Transverse colon (tissue), 4 donors: ENCODE data around the gene OR2K2. TPM values are rescaled to one million over a fixed set of nuclear protein-coding genes. Genes with fewer than 3 reads are reported as not detected.
A peak's percentile ranks its signal among the peaks of the same experiment; 100 is the strongest.

Source experiments
- DNase-seq: peaks from one replicate; pipeline ENCODE4 v3.0.0-alpha.2; 2019
- H3K27ac ChIP-seq, 4 donors: fragments of 200-600 bp; sonication (generic); 2 replicates each; pipeline ENCODE4 v1.5.1; 2016 to 2018; ENCODE audit warnings: inconsistent platforms in 4 of 4
- H3K27me3 ChIP-seq: fragments of 200-600 bp; sonication (generic); 2 replicates; pipeline ENCODE4 v1.5.1; 2017; ENCODE audit warnings: inconsistent platforms
- H3K36me3 ChIP-seq, 4 donors: fragments of 200-600 bp; sonication (generic); 2 replicates each; pipeline ENCODE4 v1.5.1; 2017 to 2019; ENCODE audit warnings: inconsistent platforms in 4 of 4
- H3K4me1 ChIP-seq, 4 donors: fragments of 200-600 bp; sonication (generic); 2 replicates each; pipeline ENCODE4 v1.5.1; 2017 to 2020; ENCODE audit warnings: inconsistent platforms in 4 of 4
- H3K4me3 ChIP-seq, 4 donors: fragments of 200-600 bp; sonication (generic); 1 replicate in 1 of 4; 2 replicates in 3 of 4; pipeline versions ENCODE4 v1.5.1 to v1.6.1; 2017 to 2019; ENCODE audit warnings: inconsistent platforms in 4 of 4
- H3K9me3 ChIP-seq, 2 donors: fragments of 200-600 bp; sonication (generic); 2 replicates each; pipeline ENCODE4 v1.5.1; 2017 to 2019; ENCODE audit warnings: inconsistent platforms in 2 of 2
- CTCF ChIP-seq, 5 experiments: fragments of 200-600 bp in 3 of 5; fragments of 450-650 bp in 2 of 5; sonication (generic) in 3 of 5; IDR thresholded peaks; 1 replicate in 2 of 5; 2 replicates in 3 of 5; pipeline ENCODE4 v1.5.1; 2016 to 2017; ENCODE audit warnings: antibody characterized with exemption in 5 of 5, inconsistent platforms in 3 of 5, mild to moderate bottlenecking in 2 of 5, moderate library complexity in 1 of 5
- EP300 ChIP-seq: sonication (generic); formaldehyde crosslinking; IDR thresholded peaks from one replicate; pipeline ENCODE4 v1.6.1; 2017; ENCODE audit warnings: antibody characterized with exemption, low read depth
- POLR2A ChIP-seq: fragments of 450-650 bp; IDR thresholded peaks from one replicate; pipeline ENCODE4 v1.6.1; 2016; ENCODE audit warnings: antibody characterized with exemption, mild to moderate bottlenecking, moderate library complexity
- POLR2AphosphoS5 ChIP-seq, 3 donors: sonication (generic); formaldehyde crosslinking; IDR thresholded peaks; one replicate each; pipeline ENCODE4 v1.6.1; 2016; ENCODE audit warnings: antibody characterized with exemption in 3 of 3
- WGBS, 2 donors: methylation state at CpG; one replicate each; pipeline ENCODE4 v1.1.5; 2018; ENCODE audit warnings: low coverage in 1 of 2; 5-methylcytosine and 5-hydroxymethylcytosine counted together
- in situ Hi-C, 4 donors: fragments of 200-750 bp; cut with MboI; loops; one replicate each; pipeline versions ENCODE4 v1.15.0 to v1.15.1; 2017; ENCODE audit warnings: low sequenced_read_pairs in 3 of 4, low pct_ligation_motif_present in 1 of 4, low pct_unique_long_range_greater_than_20kb in 1 of 4
- intact Hi-C: fragments of 100-400 bp; cut with DNase I; formaldehyde crosslinking; loops from one replicate; pipeline ENCODE4 v1.15.1; 2023; ENCODE audit warnings: low total_unique reads
- total RNA-seq, 4 donors: library from RNA; depleted of rRNA; stranded (reverse); fragments of >200 nt; gene quantifications; one replicate each; pipeline ENCODE4 v1.1.0, GENCODE V29; 2016

Gene OR2K2
- total RNA-seq, 4 donors from 2014 or later = not detected

- in situ Hi-C loops (loop anchor here in 1 of 4 donors (10.0 kb wide), 1 partner anchor 58 kb away; no protein-coding TSS in a partner anchor), intact Hi-C loops (no loop called here)
- TF ChIP-seq EP300 (no peak), POLR2AphosphoS5 (IDR thresholded peaks at IDR 0.05) (no peak)
- Histone ChIP-seq H3K4me3 (no peak overlapping the region), H3K27me3 (no peaks in the 10 kb centered on the region), H3K9me3 (no peaks in the 10 kb centered on the region), H3K27ac (no peak overlapping the region), H3K36me3 (peaks cover 0 to 92% (median 44%) of the 10 kb centered on the region in 4 donors), H3K4me1 (no peaks in the 10 kb centered on the region)
- 98 to 100% methylated on average over 1 of the region's 1 CpG for WGBS, 2 donors
- DNase-seq = no peak
These were observed 37.0 kb upstream of the OR2K2 start for GRCh38 chr9:111366978-111367377.

- no peaks in the 10 kb centered on the region for H3K27me3 ChIP-seq
- peaks cover 0 to 57% (median 23%) of the 10 kb centered on the region in 4 donors for H3K36me3 ChIP-seq
- DNase-seq = no peak
- 94% methylated on average over 5 of the region's 5 CpGs for WGBS, 2 donors
- H3K27ac ChIP-seq = no peak overlapping the region
- H3K4me3 ChIP-seq = no peak overlapping the region
- TF ChIP-seq CTCF (IDR thresholded peaks at IDR 0.05) = no peak
- no peak for TF ChIP-seq POLR2AphosphoS5 (IDR thresholded peaks at IDR 0.05)
- TF ChIP-seq POLR2A = no peak
- TF ChIP-seq EP300 = no peak
- intact Hi-C loops = no loop called here
- H3K9me3 ChIP-seq = no peaks in the 10 kb centered on the region
- no peaks in the 10 kb centered on the region for H3K4me1 ChIP-seq
- in situ Hi-C loops = loop anchor here in 1 of 4 donors (10.0 kb wide), 1 partner anchor 62 kb away; no protein-coding TSS in a partner anchor
These were observed 32.5 kb upstream of the OR2K2 start for GRCh38 chr9:111362526-111362925.

GRCh38 chr9:111360881-111361280 is 30.9 kb upstream of the OR2K2 start:
- no peak for TF ChIP-seq POLR2A
- no peak for TF ChIP-seq EP300
- TF ChIP-seq CTCF (IDR thresholded peaks at IDR 0.05) = no peak
- no peak for TF ChIP-seq POLR2AphosphoS5 (IDR thresholded peaks at IDR 0.05)
- Histone ChIP-seq H3K36me3 (peaks cover 0 to 44% (median 15%) of the 10 kb centered on the region in 4 donors), H3K27ac (no peak overlapping the region), H3K9me3 (no peaks in the 10 kb centered on the region), H3K4me1 (peaks cover 0 to 6% (median 0%) of the 10 kb centered on the region in 4 donors), H3K4me3 (no peak overlapping the region), H3K27me3 (no peaks in the 10 kb centered on the region)
- in situ Hi-C loops = loop anchor here in 1 of 4 donors (10.0 kb wide), 1 partner anchor 64 kb away; no protein-coding TSS in a partner anchor
- 70 to 94% methylated on average over 2 of the region's 2 CpGs for WGBS, 2 donors
- intact Hi-C loops = no loop called here
- DNase-seq = no peak

GRCh38 chr9:111356481-111357244 is 26.6 kb upstream of the OR2K2 start:
- Histone ChIP-seq H3K27ac (peak overlapping the region in 3 of 4 donors; percentile 46 to 55 (median 49)), H3K27me3 (no peaks in the 10 kb centered on the region), H3K4me1 (peaks cover 0 to 6% (median 0%) of the 10 kb centered on the region in 4 donors), H3K4me3 (peak overlapping the region in 1 of 4 donors; percentile 20), H3K36me3 (peaks cover 0 to 5% (median 0%) of the 10 kb centered on the region in 4 donors), H3K9me3 (no peaks in the 10 kb centered on the region)
- TF ChIP-seq POLR2AphosphoS5 (IDR thresholded peaks at IDR 0.05) = no peak
- no peak for TF ChIP-seq POLR2A
- no peak for TF ChIP-seq CTCF (IDR thresholded peaks at IDR 0.05)
- TF ChIP-seq EP300 = no peak
- 51 to 56% methylated on average over 9 to 11 of the region's 11 CpGs for WGBS, 2 donors
- no peak for DNase-seq
- intact Hi-C loops (no loop called here), in situ Hi-C loops (no loop called here)
